Activated CD4-positive, CD25-positive, alpha-beta regulatory T cell treated with anti-CD3 and anti-CD28 coated beads, Interleukin-2, amount 50 U/mL, for 24 hours (primary cell): ENCODE results near the gene ERCC4.
A peak's percentile ranks its signal among the peaks of the same experiment; 100 is the strongest.
"Not testable (repeated sequence)": the region's sequence is repeated elsewhere in the genome, so short reads cannot be mapped to it uniquely, and the experiment has no call there.

Experiments
- ATAC-seq, 2 donors: fragments of 150-1000 bp; cut with Tn5 transposase; one replicate each; pipeline ENCODE4 v1.10.0; 2021; ENCODE audit warnings: mild to moderate bottlenecking in 1 of 2, moderate library complexity in 1 of 2

ERCC4 gene

GRCh38 chr16:13919683-13920509 is at the start of gene ERCC4:
Gene ERCC4, plus strand, starts transcription at chr16:13920154. Its CDS starts 12 bp downstream, at chr16:13920166.
- ATAC-seq: peak; percentile 97 to 98

GRCh38 chr16:13873835-13874438 is 46.0 kb upstream of the ERCC4 start:
- ATAC-seq: no peak

GRCh38 chr16:13875614-13876284 is 44.2 kb upstream of the ERCC4 start:
- ATAC-seq: no peak

GRCh38 chr16:13883276-13883675 is 36.7 kb upstream of the ERCC4 start:
- ATAC-seq: no peak

- ATAC-seq: no peak
Observed at GRCh38 chr16:13883881-13884280, 36.1 kb upstream of the ERCC4 start.

- ATAC-seq: no peak
Observed at GRCh38 chr16:13885700-13886099, 34.3 kb upstream of the ERCC4 start.

- no peak for ATAC-seq
Observed at GRCh38 chr16:13886608-13887007, 33.3 kb upstream of the ERCC4 start.

GRCh38 chr16:13889323-13889722 is 30.6 kb upstream of the ERCC4 start:
- not testable (repeated sequence) for ATAC-seq

- no peak for ATAC-seq
Observed at GRCh38 chr16:13892301-13892700, 27.7 kb upstream of the ERCC4 start.

- ATAC-seq: no peak
Observed at GRCh38 chr16:13895516-13895915, 24.4 kb upstream of the ERCC4 start.

- ATAC-seq: no peak
Observed at GRCh38 chr16:13896543-13897182, 23.3 kb upstream of the ERCC4 start.

GRCh38 chr16:13897806-13898205 is 22.1 kb upstream of the ERCC4 start:
- ATAC-seq: no peak

- no peak for ATAC-seq
Observed at GRCh38 chr16:13898233-13898632, 21.7 kb upstream of the ERCC4 start.

GRCh38 chr16:13902052-13902451 is 17.9 kb upstream of the ERCC4 start:
- ATAC-seq: no peak

GRCh38 chr16:13902677-13903076 is 17.3 kb upstream of the ERCC4 start:
- no peak for ATAC-seq

GRCh38 chr16:13904179-13904691 is 15.7 kb upstream of the ERCC4 start:
- ATAC-seq: no peak

- not testable (repeated sequence) for ATAC-seq
Observed at GRCh38 chr16:13904822-13905221, 15.1 kb upstream of the ERCC4 start.

- ATAC-seq: no peak
Observed at GRCh38 chr16:13906168-13907089, 13.5 kb upstream of the ERCC4 start.

- ATAC-seq: no peak
Observed at GRCh38 chr16:13907431-13907830, 12.5 kb upstream of the ERCC4 start.

- no peak for ATAC-seq
Observed at GRCh38 chr16:13909069-13909468, 10.9 kb upstream of the ERCC4 start.

GRCh38 chr16:13909872-13910303 is 10.1 kb upstream of the ERCC4 start:
- ATAC-seq: no peak

- no peak for ATAC-seq
Observed at GRCh38 chr16:13911306-13911705, 8.6 kb upstream of the ERCC4 start.
